K562 (cell line): ENCODE results near the gene TBX10. TPM values are rescaled to one million over a fixed set of nuclear protein-coding genes. Genes with fewer than 3 reads are reported as not detected.

Source experiments
- ATAC-seq: fragments of 200-7000 bp; cut with Tn5 transposase; 3 replicates; pipeline ENCODE4 v1.9.1; 2020; ENCODE audit warnings: moderate library complexity
- BruUV-seq: library from RNA; stranded (reverse); fragments of 400-500 nt; replicated peaks from 2 replicates; lab custom pipeline; 2021; lab: Mats Ljungman, UMichigan
- CTCF ChIA-PET: fragments of 300-600 bp; formaldehyde crosslinking; extraction: SDS; loops from one replicate; lab custom pipeline; 2021; ENCODE audit warnings: low intra/inter-chr PET ratio; lab: Yijun Ruan, JAX
- POLR2A ChIA-PET: fragments of 300-600, 350-650 bp; sonication (Branson Sonifier 250); formaldehyde crosslinking; extraction: SDS; loops from one replicate; lab custom pipeline; 2021; ENCODE audit warnings: antibody characterized with exemption, inconsistent platforms; lab: Yijun Ruan, JAX
- DNase-seq, 4 experiments: peaks; one replicate each; pipeline versions ENCODE4 v3.0.0 to v3.0.0-alpha.2; 2011 to 2018; ENCODE audit warnings: low spot score in 3 of 4, mixed read lengths in 3 of 4; ENCODE audit errors: extremely low read depth in 1 of 4
- FAIRE-seq: peaks from 2 replicates; lab custom pipeline; 2011; peaks lifted over from hg19 to GRCh38; lab: Jason Lieb, UNC
- H2AFZ ChIP-seq: 2 replicates; pipeline ENCODE4 v1.6.0; 2011; ENCODE audit warnings: low read depth, low read length, control low read depth, inconsistent platforms
- H3K27ac ChIP-seq: fragments of 200-600 bp; 3 replicates; pipeline ENCODE4 v1.8.0; 2011; ENCODE audit warnings: low read depth, mild to moderate bottlenecking, control low read depth, inconsistent platforms, low read length, moderate library complexity, mixed read lengths; ENCODE audit errors: extremely low read depth
- H3K27me3 ChIP-seq, 2 experiments: fragments of 300-600 bp in 1 of 2; 2 replicates in 1 of 2; 3 replicates in 1 of 2; pipeline versions ENCODE4 v1.6.0 to v1.8.0; 2011; ENCODE audit warnings: inconsistent platforms in 2 of 2, low read length in 2 of 2, mild to moderate bottlenecking in 1 of 2, mixed read lengths in 1 of 2, moderate library complexity in 1 of 2; ENCODE audit not compliant: control insufficient read depth in 2 of 2, insufficient read depth in 2 of 2
- H3K36me3 ChIP-seq: fragments of 300-600 bp; 3 replicates; pipeline ENCODE4 v1.8.0; 2011; ENCODE audit warnings: mild to moderate bottlenecking, low read length, inconsistent platforms; ENCODE audit not compliant: control insufficient read depth, insufficient read depth
- H3K4me1 ChIP-seq, 2 experiments: fragments of 200-600 bp in 1 of 2; replicated peaks in 1 of 2; 2 replicates in 1 of 2; 3 replicates in 1 of 2; pipeline versions ENCODE4 v1.5.1 to v1.8.0; 2011; ENCODE audit warnings: inconsistent platforms in 2 of 2, low read length in 2 of 2, mild to moderate bottlenecking in 1 of 2, mixed read lengths in 1 of 2, moderate library complexity in 1 of 2; ENCODE audit not compliant: control insufficient read depth in 2 of 2, insufficient read depth in 2 of 2
- H3K4me2 ChIP-seq: 2 replicates; pipeline ENCODE4 v1.6.1; 2011; ENCODE audit warnings: low read length, control low read depth, inconsistent platforms, mixed read lengths; ENCODE audit not compliant: insufficient read depth
- H3K4me3 ChIP-seq: fragments of 200-600 bp; sonication (generic), shearing (Covaris generic); 2 replicates; pipeline ENCODE4 v1.5.1; 2016; ENCODE audit warnings: control low read depth, inconsistent platforms
- H3K79me2 ChIP-seq: fragments of 200-600 bp; 3 replicates; pipeline ENCODE4 v1.8.0; 2011; ENCODE audit warnings: low read length, inconsistent platforms; ENCODE audit not compliant: control insufficient read depth, insufficient read depth
- H3K9ac ChIP-seq, 2 experiments: 2 replicates each; pipeline versions ENCODE4 v1.6.0 to v1.6.1; 2011; ENCODE audit warnings: low read depth in 2 of 2, low read length in 2 of 2, control low read depth in 1 of 2, inconsistent platforms in 1 of 2, mild to moderate bottlenecking in 1 of 2, mixed read lengths in 1 of 2; ENCODE audit not compliant: insufficient read depth in 1 of 2
- H3K9me1 ChIP-seq: one replicate; pipeline ENCODE4 v1.6.0; 2011; ENCODE audit warnings: inconsistent platforms, mild to moderate bottlenecking, low read length, moderate library complexity; ENCODE audit not compliant: control insufficient read depth, insufficient read depth
- H3K9me3 ChIP-seq: replicated peaks from 2 replicates; pipeline ENCODE4 v1.5.1; 2011; ENCODE audit warnings: low read depth, low read length, inconsistent platforms; ENCODE audit not compliant: control insufficient read depth, insufficient read depth
- H4K20me1 ChIP-seq: replicated peaks from 2 replicates; pipeline ENCODE4 v1.6.1; 2011; ENCODE audit warnings: low read length, inconsistent platforms, mixed read lengths; ENCODE audit not compliant: control insufficient read depth, insufficient read depth
- ARID1B ChIP-seq: fragments of 450-650 bp; IDR thresholded peaks from 2 replicates; pipeline ENCODE4 v1.6.1; 2016; ENCODE audit warnings: antibody characterized with exemption, mild to moderate bottlenecking, inconsistent platforms
- CBFA2T3 ChIP-seq: fragments of 450-650 bp; IDR thresholded peaks from 2 replicates; pipeline ENCODE4 v1.6.1; 2017
- CBX5 ChIP-seq: IDR thresholded peaks from 2 replicates; pipeline ENCODE4 v1.6.1; 2014; ENCODE audit warnings: low read depth, borderline replicate concordance
- CREBBP ChIP-seq: IDR thresholded peaks from one replicate; pipeline ENCODE4 v1.6.1; 2012; ENCODE audit warnings: low read depth, mild to moderate bottlenecking, control low read depth, inconsistent platforms, low read length
- EP300 ChIP-seq: IDR thresholded peaks from 2 replicates; pipeline ENCODE4 v1.6.1; 2012; ENCODE audit warnings: low read length, improper control_type of control experiment
- MBD2 ChIP-seq: sonication (generic); IDR thresholded peaks from 2 replicates; pipeline ENCODE4 v1.6.1; 2016; ENCODE audit warnings: low read depth, borderline replicate concordance
- MCM3 ChIP-seq: fragments of 450-650 bp; IDR thresholded peaks from 2 replicates; pipeline ENCODE4 v1.6.1; 2016
- NFE2L1 ChIP-seq: fragments of 450-650 bp; IDR thresholded peaks from 2 replicates; pipeline ENCODE4 v1.6.1; 2016; ENCODE audit warnings: missing genetic modification characterization, low read depth, mild to moderate bottlenecking, missing compliant biosample characterization, moderate library complexity, borderline replicate concordance
- RBM34 ChIP-seq: fragments of 200-400 bp; formaldehyde crosslinking; IDR thresholded peaks from 2 replicates; pipeline ENCODE4 v1.6.1; 2018; ENCODE audit warnings: low read length, borderline replicate concordance; ENCODE audit not compliant: insufficient read depth
- STAT5A ChIP-seq: IDR thresholded peaks from 2 replicates; pipeline ENCODE4 v1.6.1; 2012; ENCODE audit warnings: low read length, inconsistent platforms, borderline replicate concordance
- TCF7L2 ChIP-seq: fragments of 150-350 bp; IDR thresholded peaks from 2 replicates; pipeline ENCODE4 v1.6.1; 2016; ENCODE audit warnings: low read depth, mild to moderate bottlenecking, low read length, moderate library complexity
- TRIM28 ChIP-seq: fragments of 450-650 bp; IDR thresholded peaks from 2 replicates; pipeline ENCODE4 v1.6.1; 2017
- XRCC4 ChIP-seq: IDR thresholded peaks from one replicate; pipeline ENCODE4 v1.6.1; 2011; ENCODE audit not compliant: insufficient read depth, insufficient read length; ENCODE audit errors: extremely low read depth
- ZFX ChIP-seq: sonication (generic); formaldehyde crosslinking; IDR thresholded peaks from 2 replicates; pipeline ENCODE4 v1.8.0; 2022; ENCODE audit warnings: mild to moderate bottlenecking, missing genetic modification reagents, moderate library complexity
- ZNF212 ChIP-seq: fragments of 450-650 bp; formaldehyde crosslinking; IDR thresholded peaks from 2 replicates; pipeline ENCODE4 v1.4.0; 2020; ENCODE audit warnings: mild to moderate bottlenecking
- WGBS: fragments of 100-300 bp; shearing (Covaris generic); methylation state at CpG from one replicate; pipeline ENCODE4 v1.1.6; 2016; ENCODE audit warnings: low coverage, mixed read lengths; ENCODE audit not compliant: insufficient coverage; ENCODE audit errors: missing lambda C conversion rate; 5-methylcytosine and 5-hydroxymethylcytosine counted together
- in situ Hi-C: fragments of 300-500 bp; cut with MboI; formaldehyde crosslinking; loops from 4 replicates; pipeline ENCODE4 v1.15.0; 2018; ENCODE audit warnings: inconsistent platforms, mixed read lengths
- intact Hi-C: fragments of 100-400 bp; cut with micrococcal nuclease; formaldehyde crosslinking; loops from 2 replicates; pipeline ENCODE4 v1.14.2; 2022
- polyA plus RNA-seq, 8 experiments: library from polyadenylated mRNA; depleted of rRNA in 4 of 8; stranded (reverse) in 5 of 8; unstranded in 3 of 8; fragments of >200 nt; fragmentation: Nextera tagmentation in 2 of 8; fragmentation: Illumina TruSeq in 1 of 8; extraction: Ambion mirVana in 2 of 8; extraction: Trizol in 1 of 8; gene quantifications; 2 replicates each; pipeline versions ENCODE4 v1.2.1 to v1.2.3, GENCODE V29; 2011 to 2014; ENCODE audit warnings: inconsistent platforms in 1 of 8, missing spikeins in 1 of 8
- total RNA-seq, 7 experiments: library from RNA; depleted of rRNA in 6 of 7; stranded (reverse); fragments of >200 nt in 6 of 7; fragmentation: Illumina TruSeq in 2 of 7; extraction: Trizol in 2 of 7; gene quantifications; 2 replicates each; pipeline versions ENCODE4 v1.2.1 to v1.2.3, GENCODE V29; 2011 to 2021; ENCODE audit warnings: low replicate concordance in 1 of 7
- TF ChIP-seq, protein P1 (sequence below): fragments of 450-650 bp; formaldehyde crosslinking; IDR thresholded peaks from 2 replicates; pipeline ENCODE4 v1.4.0; 2022; ENCODE audit warnings: missing genetic modification characterization
- TF ChIP-seq, protein P2 (sequence below): IDR thresholded peaks from 2 replicates; pipeline ENCODE4 v1.6.1; 2012; ENCODE audit warnings: low read depth, low read length, improper control_type of control experiment, borderline replicate concordance
- TF ChIP-seq, protein P3 (sequence below): fragments of 250-450 bp; sonication (Bioruptor Pico); IDR thresholded peaks from 2 replicates; pipeline ENCODE4 v1.8.0; 2022; ENCODE audit warnings: moderate library complexity, mild to moderate bottlenecking, inconsistent platforms
- TF ChIP-seq, protein P4 (sequence below): sonication (generic); formaldehyde crosslinking; IDR thresholded peaks from 2 replicates; pipeline ENCODE4 v1.8.1; 2023; ENCODE audit warnings: mild to moderate bottlenecking, missing genetic modification reagents

Gene TBX10
- total and polyA plus RNA-seq, 9 of the 15 experiments (the other 6 are each of a cell fraction or from before 2014, with no cell fraction given) = not detected

DNA sequence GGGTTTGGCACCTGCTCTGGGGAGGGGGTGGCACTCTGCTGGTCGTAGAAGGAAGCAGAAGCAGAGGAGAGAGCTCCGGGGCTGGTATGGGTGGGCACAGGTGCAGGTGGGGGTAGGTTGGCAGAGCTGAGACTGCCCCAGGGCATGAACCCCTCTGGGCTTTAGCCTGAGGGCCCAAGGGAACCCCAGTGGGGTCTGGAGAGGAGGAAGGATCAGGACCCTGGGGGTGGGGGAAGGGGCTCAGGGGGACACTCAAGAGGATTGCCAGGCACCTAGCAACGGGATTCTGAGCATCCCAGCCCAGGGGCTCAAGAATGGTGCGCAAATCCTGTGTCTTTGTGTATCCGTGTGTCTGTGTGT lies 28.6 kb upstream of the TBX10 start:
- BruUV-seq = no TSS peak
- 28% methylated on average over 3 of the region's 5 CpGs for WGBS
- Histone ChIP-seq H3K4me1 (peaks cover 0 to 30% of the 10 kb centered on the region in 2 experiments; a peak in 2 of 5 replicates), H3K4me2 (no peak overlapping the region), H3K9ac (no peak overlapping the region), H3K36me3 (no peaks in the 10 kb centered on the region), H4K20me1 (0 out of 2 replicates have a peak, but pooled peaks cover 5% of the 10 kb centered on the region), H3K27ac (no peak overlapping the region), H3K79me2 (no peaks in the 10 kb centered on the region), H3K9me1 (no peaks in the 10 kb centered on the region), H2AFZ (no peak overlapping the region), H3K4me3 (no peak overlapping the region), H3K27me3 (peaks cover 11 to 39% of the 10 kb centered on the region in 2 experiments; a peak in 4 of 5 replicates), H3K9me3 (0 out of 2 replicates have a peak, but pooled peaks cover 1% of the 10 kb centered on the region)
- ChIA-PET POLR2A (interaction anchor here (0.8 kb wide), 1 partner anchor 78 kb away, joined by 3 read pairs; no protein-coding TSS in a partner anchor), CTCF (no interaction called here)
- intact Hi-C loops = no loop called here
- in situ Hi-C loops = loop anchor here (10.0 kb wide), 1 partner anchor 127 kb away; no protein-coding TSS in a partner anchor
- FAIRE-seq (no peak), DNase-seq (no peak), ATAC-seq (no peak)
- TF ChIP-seq XRCC4 (no peak), MBD2 (no peak), CBX5 (no peak), EP300 (no peak), ZFX (CRISPR knock-in tag) (no peak), CBFA2T3 (no peak), MCM3 (no peak), ARID1B (no peak), TCF7L2 (no peak), STAT5A (no peak), TRIM28 (no peak), CREBBP (no peak), ZNF212 (no peak), RBM34 (no peak), NFE2L1 (tag) (no peak)
- TF ChIP-seq, protein P1, sequence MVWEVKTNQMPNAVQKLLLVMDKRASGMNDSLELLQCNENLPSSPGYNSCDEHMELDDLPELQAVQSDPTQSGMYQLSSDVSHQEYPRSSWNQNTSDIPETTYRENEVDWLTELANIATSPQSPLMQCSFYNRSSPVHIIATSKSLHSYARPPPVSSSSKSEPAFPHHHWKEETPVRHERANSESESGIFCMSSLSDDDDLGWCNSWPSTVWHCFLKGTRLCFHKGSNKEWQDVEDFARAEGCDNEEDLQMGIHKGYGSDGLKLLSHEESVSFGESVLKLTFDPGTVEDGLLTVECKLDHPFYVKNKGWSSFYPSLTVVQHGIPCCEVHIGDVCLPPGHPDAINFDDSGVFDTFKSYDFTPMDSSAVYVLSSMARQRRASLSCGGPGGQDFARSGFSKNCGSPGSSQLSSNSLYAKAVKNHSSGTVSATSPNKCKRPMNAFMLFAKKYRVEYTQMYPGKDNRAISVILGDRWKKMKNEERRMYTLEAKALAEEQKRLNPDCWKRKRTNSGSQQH (CRISPR knock-in tag) = no peak
- TF ChIP-seq, protein P2, sequence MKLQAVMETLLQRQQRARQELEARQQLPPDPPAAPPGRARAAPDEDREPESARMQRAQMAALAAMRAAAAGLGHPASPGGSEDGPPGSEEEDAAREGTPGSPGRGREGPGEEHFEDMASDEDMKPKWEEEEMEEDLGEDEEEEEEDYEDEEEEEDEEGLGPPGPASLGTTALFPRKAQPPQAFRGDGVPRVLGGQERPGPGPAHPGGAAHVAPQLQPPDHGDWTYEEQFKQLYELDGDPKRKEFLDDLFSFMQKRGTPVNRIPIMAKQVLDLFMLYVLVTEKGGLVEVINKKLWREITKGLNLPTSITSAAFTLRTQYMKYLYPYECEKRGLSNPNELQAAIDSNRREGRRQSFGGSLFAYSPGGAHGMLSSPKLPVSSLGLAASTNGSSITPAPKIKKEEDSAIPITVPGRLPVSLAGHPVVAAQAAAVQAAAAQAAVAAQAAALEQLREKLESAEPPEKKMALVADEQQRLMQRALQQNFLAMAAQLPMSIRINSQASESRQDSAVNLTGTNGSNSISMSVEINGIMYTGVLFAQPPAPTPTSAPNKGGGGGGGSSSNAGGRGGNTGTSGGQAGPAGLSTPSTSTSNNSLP = no peak
- TF ChIP-seq, protein P3, sequence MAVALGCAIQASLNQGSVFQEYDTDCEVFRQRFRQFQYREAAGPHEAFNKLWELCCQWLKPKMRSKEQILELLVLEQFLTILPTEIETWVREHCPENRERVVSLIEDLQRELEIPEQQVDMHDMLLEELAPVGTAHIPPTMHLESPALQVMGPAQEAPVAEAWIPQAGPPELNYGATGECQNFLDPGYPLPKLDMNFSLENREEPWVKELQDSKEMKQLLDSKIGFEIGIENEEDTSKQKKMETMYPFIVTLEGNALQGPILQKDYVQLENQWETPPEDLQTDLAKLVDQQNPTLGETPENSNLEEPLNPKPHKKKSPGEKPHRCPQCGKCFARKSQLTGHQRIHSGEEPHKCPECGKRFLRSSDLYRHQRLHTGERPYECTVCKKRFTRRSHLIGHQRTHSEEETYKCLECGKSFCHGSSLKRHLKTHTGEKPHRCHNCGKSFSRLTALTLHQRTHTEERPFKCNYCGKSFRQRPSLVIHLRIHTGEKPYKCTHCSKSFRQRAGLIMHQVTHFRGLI (CRISPR knock-in tag) = no peak
- TF ChIP-seq, protein P4, sequence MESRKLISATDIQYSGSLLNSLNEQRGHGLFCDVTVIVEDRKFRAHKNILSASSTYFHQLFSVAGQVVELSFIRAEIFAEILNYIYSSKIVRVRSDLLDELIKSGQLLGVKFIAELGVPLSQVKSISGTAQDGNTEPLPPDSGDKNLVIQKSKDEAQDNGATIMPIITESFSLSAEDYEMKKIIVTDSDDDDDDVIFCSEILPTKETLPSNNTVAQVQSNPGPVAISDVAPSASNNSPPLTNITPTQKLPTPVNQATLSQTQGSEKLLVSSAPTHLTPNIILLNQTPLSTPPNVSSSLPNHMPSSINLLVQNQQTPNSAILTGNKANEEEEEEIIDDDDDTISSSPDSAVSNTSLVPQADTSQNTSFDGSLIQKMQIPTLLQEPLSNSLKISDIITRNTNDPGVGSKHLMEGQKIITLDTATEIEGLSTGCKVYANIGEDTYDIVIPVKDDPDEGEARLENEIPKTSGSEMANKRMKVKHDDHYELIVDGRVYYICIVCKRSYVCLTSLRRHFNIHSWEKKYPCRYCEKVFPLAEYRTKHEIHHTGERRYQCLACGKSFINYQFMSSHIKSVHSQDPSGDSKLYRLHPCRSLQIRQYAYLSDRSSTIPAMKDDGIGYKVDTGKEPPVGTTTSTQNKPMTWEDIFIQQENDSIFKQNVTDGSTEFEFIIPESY (CRISPR knock-in tag) = no peak
